Ureter (tissue), 1 donor: Measurements from ENCODE around the gene ARHGAP35. TPM values are rescaled to one million over a fixed set of nuclear protein-coding genes. Genes with fewer than 3 reads are reported as not detected.

Experiments used
- DNase-seq: peaks from one replicate; pipeline ENCODE4 v3.0.0-alpha.2; 2020; ENCODE audit warnings: low spot score
- total RNA-seq: library from RNA; stranded (reverse); gene quantifications from one replicate; pipeline ENCODE4 v1.2.4, GENCODE V29; 2023
- donor health status: DM: yes; HTN: yes; CAD: no.

The ARHGAP35 gene
- total RNA-seq, 1 donor from 2014 or later, result 84.0 TPM

DNA sequence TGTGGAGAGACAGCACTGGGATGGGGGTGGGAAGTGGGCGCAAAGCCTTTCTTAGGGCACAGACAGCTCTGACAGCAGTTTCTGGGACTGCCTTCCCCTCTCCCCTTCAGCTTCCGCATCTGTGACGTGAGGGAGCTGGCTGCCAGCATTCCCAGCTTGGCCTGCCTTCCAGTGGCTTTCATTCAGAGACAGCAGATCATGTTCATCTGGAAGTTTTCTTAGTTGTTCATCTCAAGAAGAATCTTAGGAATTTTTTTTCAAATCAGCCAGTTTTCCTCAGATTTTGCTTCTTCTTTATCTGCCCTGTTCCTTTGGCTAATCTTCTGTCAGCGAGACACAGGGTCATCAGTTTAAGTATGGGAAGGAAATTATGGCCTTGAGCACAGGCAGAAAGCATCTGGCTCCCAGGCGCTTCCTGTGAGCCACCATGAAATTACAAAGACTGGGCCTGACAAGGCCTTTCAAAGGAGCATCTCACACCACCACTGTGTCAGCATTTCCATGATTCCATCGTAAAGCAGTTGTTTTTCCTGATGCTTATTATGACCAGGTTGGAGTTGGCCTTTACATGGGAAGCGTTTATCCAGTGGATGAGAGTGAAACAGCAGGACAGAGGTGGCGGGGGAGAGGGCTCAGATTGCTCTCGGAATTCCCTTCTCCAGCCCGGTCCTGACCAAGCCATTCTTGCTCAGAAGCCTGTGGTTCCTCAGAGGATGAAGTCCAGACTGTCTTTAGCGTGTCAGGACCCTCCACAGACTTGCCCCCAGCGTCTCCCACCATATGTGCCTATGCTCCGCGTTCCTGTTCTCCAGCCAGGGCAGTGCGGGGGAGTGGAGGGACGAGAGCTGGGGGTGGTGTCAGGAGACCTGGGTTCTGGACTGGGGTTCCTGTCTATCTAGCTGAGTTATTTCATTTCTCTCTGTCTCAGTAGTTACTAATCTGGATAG lies 43.6 kb downstream of the ARHGAP35 start:
- no peak for DNase-seq

DNA sequence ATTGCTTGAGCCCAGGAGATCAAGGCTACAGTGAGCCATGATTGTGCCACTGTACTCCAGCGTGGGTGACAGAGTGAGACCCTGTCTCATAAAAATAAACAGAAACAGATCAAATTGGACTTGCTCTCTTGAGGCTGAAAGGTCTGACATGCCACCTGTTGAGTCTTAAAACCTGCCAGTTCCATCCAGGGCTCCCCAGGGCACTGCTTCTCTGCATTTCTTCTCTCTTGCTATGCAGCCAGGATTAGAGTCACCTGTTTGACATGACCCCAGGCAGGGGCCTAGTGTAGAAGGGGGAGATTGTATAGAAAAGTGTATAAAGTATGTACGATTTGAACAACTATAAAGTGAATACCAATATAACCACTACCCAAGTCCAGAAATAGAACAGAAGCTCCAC lies 45.4 kb downstream of the ARHGAP35 start:
- no peak for DNase-seq

DNA sequence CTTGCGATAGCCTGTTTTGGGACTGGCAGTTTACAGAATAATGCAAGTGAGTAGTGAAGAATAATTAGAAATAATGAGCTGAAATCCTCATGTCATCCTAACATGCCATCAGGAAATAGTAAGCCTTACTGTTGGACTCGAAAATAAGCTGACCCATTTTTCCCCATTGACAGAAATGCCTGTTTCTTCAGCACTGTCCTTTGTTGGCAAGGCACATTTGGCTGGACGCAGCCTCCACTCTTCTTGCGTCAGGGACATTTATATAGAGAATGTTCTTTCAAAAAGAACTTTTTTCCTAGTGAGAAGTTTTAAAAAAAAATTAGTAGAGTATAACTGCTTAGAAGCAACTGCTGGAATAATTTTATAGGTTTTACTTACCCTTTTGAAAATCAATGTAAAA lies 47.1 kb downstream of the ARHGAP35 start:
- no peak for DNase-seq

DNA sequence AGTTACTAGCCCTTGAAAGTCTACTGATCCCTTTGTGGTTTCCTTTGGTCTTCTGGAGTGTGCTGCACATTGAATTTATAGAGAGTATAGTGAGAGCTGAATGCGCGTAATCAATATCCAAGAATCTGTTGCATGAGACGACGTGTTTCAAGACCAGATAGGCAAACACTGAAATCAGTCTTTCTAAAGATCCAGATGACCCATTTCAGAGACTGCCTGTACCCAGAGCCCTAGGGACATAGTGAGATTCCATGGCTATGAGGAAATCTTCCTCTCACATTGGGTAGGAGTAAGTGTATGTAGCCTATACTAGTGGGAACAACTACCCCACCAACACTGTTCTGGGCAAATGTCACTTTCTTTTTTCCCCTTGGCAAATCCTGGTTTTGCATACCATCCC lies 48.6 kb downstream of the ARHGAP35 start:
- DNase-seq, result no peak

Other genes starting within 250 kb of the ARHGAP35 start
- 3.5 TPM for gene PTGIR, start 235.9 kb upstream of the ARHGAP35 start, total RNA-seq
- not detected for gene GNG8, start 224.8 kb upstream of the ARHGAP35 start, total RNA-seq
- 25.6 TPM for gene DACT3, start 199.8 kb upstream of the ARHGAP35 start, total RNA-seq
- 57.1 TPM for gene PRKD2, start 143.9 kb upstream of the ARHGAP35 start, total RNA-seq
- gene FKRP, start 114.9 kb upstream of the ARHGAP35 start, total RNA-seq, result 20.6 TPM
- 67.6 TPM for gene STRN4, start 114.5 kb upstream of the ARHGAP35 start, total RNA-seq
- gene SLC1A5, start 72.4 kb upstream of the ARHGAP35 start, total RNA-seq, result 344 TPM
- gene AP2S1, start 10.2 kb upstream of the ARHGAP35 start, total RNA-seq, result 73.7 TPM
- gene NPAS1, start 158.8 kb downstream of the ARHGAP35 start, total RNA-seq, result not detected
- gene TMEM160, start 187.6 kb downstream of the ARHGAP35 start, total RNA-seq, result 15.5 TPM